Breast epithelium (tissue), 3 donors: ENCODE results near the gene HMGB4.

Experiments
- POLR2A ChIP-seq: fragments of 450-650 bp; IDR thresholded peaks from one replicate; pipeline ENCODE4 v1.6.1; 2016; ENCODE audit warnings: antibody characterized with exemption, mild to moderate bottlenecking, moderate library complexity
- POLR2AphosphoS5 ChIP-seq, 3 donors: sonication (generic); formaldehyde crosslinking; IDR thresholded peaks; one replicate each; pipeline ENCODE4 v1.6.1; 2017; ENCODE audit warnings: antibody characterized with exemption in 3 of 3
- TF ChIP-seq, protein P1 (sequence below), 3 donors: fragments of 450-650 bp; IDR thresholded peaks; one replicate each; pipeline ENCODE4 v1.5.1; 2016 to 2017; ENCODE audit warnings: antibody characterized with exemption in 3 of 3, mild to moderate bottlenecking in 3 of 3, moderate library complexity in 3 of 3

DNA sequence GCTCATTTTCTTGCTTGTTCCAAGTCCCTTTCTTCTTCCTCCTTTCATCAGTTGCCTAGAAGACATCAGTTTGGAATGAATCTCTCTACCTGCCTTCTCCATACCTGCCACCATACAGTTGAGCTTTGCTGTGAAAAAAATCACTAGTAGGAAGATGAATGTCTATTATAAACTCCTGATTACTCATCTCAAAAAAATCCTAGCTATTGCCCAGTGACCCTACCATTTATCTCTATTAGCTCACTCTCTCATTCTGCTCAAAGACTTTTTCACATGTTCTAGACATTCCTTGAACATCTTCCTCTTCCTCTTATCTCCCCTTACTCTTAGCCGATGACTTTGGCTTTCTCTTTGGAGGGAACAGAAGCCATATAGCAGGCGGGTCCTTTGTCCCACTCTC, 49.7 kb upstream of the HMGB4 start:
- TF ChIP-seq, protein P1, sequence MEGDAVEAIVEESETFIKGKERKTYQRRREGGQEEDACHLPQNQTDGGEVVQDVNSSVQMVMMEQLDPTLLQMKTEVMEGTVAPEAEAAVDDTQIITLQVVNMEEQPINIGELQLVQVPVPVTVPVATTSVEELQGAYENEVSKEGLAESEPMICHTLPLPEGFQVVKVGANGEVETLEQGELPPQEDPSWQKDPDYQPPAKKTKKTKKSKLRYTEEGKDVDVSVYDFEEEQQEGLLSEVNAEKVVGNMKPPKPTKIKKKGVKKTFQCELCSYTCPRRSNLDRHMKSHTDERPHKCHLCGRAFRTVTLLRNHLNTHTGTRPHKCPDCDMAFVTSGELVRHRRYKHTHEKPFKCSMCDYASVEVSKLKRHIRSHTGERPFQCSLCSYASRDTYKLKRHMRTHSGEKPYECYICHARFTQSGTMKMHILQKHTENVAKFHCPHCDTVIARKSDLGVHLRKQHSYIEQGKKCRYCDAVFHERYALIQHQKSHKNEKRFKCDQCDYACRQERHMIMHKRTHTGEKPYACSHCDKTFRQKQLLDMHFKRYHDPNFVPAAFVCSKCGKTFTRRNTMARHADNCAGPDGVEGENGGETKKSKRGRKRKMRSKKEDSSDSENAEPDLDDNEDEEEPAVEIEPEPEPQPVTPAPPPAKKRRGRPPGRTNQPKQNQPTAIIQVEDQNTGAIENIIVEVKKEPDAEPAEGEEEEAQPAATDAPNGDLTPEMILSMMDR (IDR thresholded peaks at IDR 0.05), result no peak
- no peak for TF ChIP-seq POLR2AphosphoS5 (IDR thresholded peaks at IDR 0.05)
- TF ChIP-seq POLR2A, result no peak
